ENCODE measurements around the gene ADK.

DNA sequence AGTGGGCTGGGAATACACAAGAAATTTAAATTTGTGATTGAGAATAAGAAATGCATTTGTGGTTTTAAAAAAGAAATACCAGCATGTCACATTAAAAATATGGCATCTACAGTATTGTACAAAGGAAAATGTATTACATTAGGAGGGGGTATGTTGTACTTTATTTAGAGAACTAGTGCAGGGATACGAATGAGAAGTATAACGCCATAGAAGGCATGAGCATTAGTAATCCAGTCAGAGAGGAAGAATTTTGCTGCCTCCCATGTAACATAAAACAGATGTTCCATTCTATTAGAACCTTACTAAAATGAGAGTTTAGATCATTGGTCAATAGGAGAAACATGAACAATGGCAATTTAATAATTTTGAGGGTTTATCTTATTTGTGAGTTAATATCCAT is 182.2 kb downstream of the ADK start:
- no peak for TF ChIP-seq CTCF (IDR thresholded peaks at IDR 0.05)
- no peak for TF ChIP-seq POLR2A (IDR thresholded peaks at IDR 0.05)

Data from heart left ventricle (tissue), 13 donors.